Endodermal cell (in vitro differentiated cells): ENCODE measurements around the gene SF3B3. TPM values are rescaled to one million over a fixed set of nuclear protein-coding genes. Genes with fewer than 3 reads are reported as not detected.
A peak's percentile ranks its signal among the peaks of the same experiment; 100 is the strongest.

Experiments used
- DNase-seq: peaks from one replicate; pipeline ENCODE4 v3.0.0-alpha.2; 2017
- H3K27ac ChIP-seq: 2 replicates; pipeline ENCODE4 v1.5.1; 2013; ENCODE audit warnings: mild to moderate bottlenecking, low read depth, low read length, moderate library complexity
- H3K27me3 ChIP-seq: 2 replicates; pipeline ENCODE4 v1.6.1; 2013; ENCODE audit warnings: mild to moderate bottlenecking, low read length, moderate library complexity; ENCODE audit not compliant: insufficient read depth, control insufficient read depth, poor library complexity, severe bottlenecking
- H3K36me3 ChIP-seq: 2 replicates; pipeline ENCODE4 v1.7.0; 2013; ENCODE audit warnings: mild to moderate bottlenecking, low read length, moderate library complexity; ENCODE audit not compliant: control insufficient read depth, insufficient read depth
- H3K4me1 ChIP-seq: one replicate; pipeline ENCODE4 v1.7.0; 2013; ENCODE audit warnings: low read length; ENCODE audit not compliant: control insufficient read depth, insufficient read depth
- H3K4me3 ChIP-seq: 2 replicates; pipeline ENCODE4 v1.5.1; 2013; ENCODE audit warnings: mild to moderate bottlenecking, low read length, moderate library complexity
- H3K9ac ChIP-seq: 2 replicates; pipeline ENCODE4 v1.6.1; 2013; ENCODE audit warnings: mild to moderate bottlenecking, low read length, moderate library complexity; ENCODE audit not compliant: poor library complexity, severe bottlenecking; ENCODE audit errors: extremely low read depth
- H3K9me3 ChIP-seq: 2 replicates; pipeline ENCODE4 v1.6.1; 2013; ENCODE audit warnings: mild to moderate bottlenecking, low read length, moderate library complexity; ENCODE audit not compliant: control insufficient read depth
- H3K27ac Mint-ChIP-seq: 2 replicates; pipeline ENCODE4 v1.8.0; 2020; ENCODE audit warnings: mixed read lengths
- H3K27me3 Mint-ChIP-seq: 2 replicates; pipeline ENCODE4 v1.8.0; 2021; ENCODE audit warnings: mild to moderate bottlenecking, mixed read lengths; ENCODE audit not compliant: insufficient read depth
- H3K36me3 Mint-ChIP-seq: 2 replicates; pipeline ENCODE4 v1.8.0; 2020; ENCODE audit warnings: low read depth, mixed read lengths
- H3K4me1 Mint-ChIP-seq: 2 replicates; pipeline ENCODE4 v1.8.0; 2020; ENCODE audit warnings: mixed read lengths
- H3K4me3 Mint-ChIP-seq: 2 replicates; pipeline ENCODE4 v1.8.0; 2020; ENCODE audit warnings: mild to moderate bottlenecking, moderate library complexity, mixed read lengths
- H3K9me3 Mint-ChIP-seq: 2 replicates; pipeline ENCODE4 v1.8.0; 2020; ENCODE audit warnings: mild to moderate bottlenecking, mixed read lengths
- WGBS, 2 experiments: methylation state at CpG; one replicate each; pipeline versions ENCODE4 v1.1.5 to v1.1.7; 2013; ENCODE audit warnings: missing lambda C conversion rate in 2 of 2, mixed read lengths in 1 of 2; ENCODE audit not compliant: insufficient coverage in 1 of 2, insufficient read length in 1 of 2; 5-methylcytosine and 5-hydroxymethylcytosine counted together
- total RNA-seq, 2 donors: library from RNA; stranded (reverse); fragmentation: NEBNext Ultra II Directional in 1 of 2; extraction: Animal tissue kit (Norgen Biotek cat#: 25700) in 1 of 2; gene quantifications; 2 replicates in 1 of 2; 3 replicates in 1 of 2; pipeline ENCODE4 v1.2.1, GENCODE V29; 2021
- TF ChIP-seq, protein P1 (sequence below): fragments of 200-600 bp; sonication (generic); conservative IDR thresholded peaks from 2 replicates; pipeline ENCODE4 v1.5.0; 2021; ENCODE audit warnings: antibody characterized with exemption, mild to moderate bottlenecking

Gene SF3B3
- total RNA-seq, 2 donors from 2014 or later = 479 to 484 TPM

DNA sequence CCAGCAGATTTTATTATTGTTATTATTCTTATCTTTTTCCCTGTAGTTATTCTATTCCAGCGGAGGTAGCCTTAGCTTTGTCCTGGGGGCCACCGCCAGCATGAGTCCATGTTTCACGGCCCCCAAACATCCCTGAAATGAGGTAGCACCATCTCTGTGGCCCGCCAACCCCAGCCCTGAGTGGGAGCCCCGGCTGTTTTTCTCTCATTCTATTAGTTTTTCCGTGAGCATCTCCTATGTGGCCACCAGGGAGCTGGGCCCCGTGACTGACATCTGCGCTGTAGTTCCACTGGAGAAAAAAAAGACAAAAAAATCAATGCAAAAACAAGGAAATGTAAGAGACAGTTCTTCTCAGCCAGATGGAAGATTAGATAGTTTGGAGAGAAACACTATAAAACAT is 79.2 kb downstream of the SF3B3 start:
- H3K27ac Mint-ChIP-seq = no peak overlapping the region
- Histone ChIP-seq H3K27ac (no peak overlapping the region), H3K4me3 (no peak overlapping the region), H3K4me1 (no peaks in the 10 kb centered on the region), H3K36me3 (no peaks in the 10 kb centered on the region), H3K9ac (no peak overlapping the region), H3K9me3 (no peaks in the 10 kb centered on the region), H3K27me3 (no peaks in the 10 kb centered on the region)
- H3K36me3 Mint-ChIP-seq = no peaks in the 10 kb centered on the region
- DNase-seq = no peak
- H3K4me3 Mint-ChIP-seq = no peak overlapping the region
- 86 to 93% methylated on average over 5 to 8 of the region's 8 CpGs for WGBS, 2 experiments
- peaks cover 29% of the 10 kb centered on the region for H3K27me3 Mint-ChIP-seq
- TF ChIP-seq, protein P1, sequence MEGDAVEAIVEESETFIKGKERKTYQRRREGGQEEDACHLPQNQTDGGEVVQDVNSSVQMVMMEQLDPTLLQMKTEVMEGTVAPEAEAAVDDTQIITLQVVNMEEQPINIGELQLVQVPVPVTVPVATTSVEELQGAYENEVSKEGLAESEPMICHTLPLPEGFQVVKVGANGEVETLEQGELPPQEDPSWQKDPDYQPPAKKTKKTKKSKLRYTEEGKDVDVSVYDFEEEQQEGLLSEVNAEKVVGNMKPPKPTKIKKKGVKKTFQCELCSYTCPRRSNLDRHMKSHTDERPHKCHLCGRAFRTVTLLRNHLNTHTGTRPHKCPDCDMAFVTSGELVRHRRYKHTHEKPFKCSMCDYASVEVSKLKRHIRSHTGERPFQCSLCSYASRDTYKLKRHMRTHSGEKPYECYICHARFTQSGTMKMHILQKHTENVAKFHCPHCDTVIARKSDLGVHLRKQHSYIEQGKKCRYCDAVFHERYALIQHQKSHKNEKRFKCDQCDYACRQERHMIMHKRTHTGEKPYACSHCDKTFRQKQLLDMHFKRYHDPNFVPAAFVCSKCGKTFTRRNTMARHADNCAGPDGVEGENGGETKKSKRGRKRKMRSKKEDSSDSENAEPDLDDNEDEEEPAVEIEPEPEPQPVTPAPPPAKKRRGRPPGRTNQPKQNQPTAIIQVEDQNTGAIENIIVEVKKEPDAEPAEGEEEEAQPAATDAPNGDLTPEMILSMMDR = peak; percentile 43
- H3K4me1 Mint-ChIP-seq = no peaks in the 10 kb centered on the region
- H3K9me3 Mint-ChIP-seq = no peaks in the 10 kb centered on the region

DNA sequence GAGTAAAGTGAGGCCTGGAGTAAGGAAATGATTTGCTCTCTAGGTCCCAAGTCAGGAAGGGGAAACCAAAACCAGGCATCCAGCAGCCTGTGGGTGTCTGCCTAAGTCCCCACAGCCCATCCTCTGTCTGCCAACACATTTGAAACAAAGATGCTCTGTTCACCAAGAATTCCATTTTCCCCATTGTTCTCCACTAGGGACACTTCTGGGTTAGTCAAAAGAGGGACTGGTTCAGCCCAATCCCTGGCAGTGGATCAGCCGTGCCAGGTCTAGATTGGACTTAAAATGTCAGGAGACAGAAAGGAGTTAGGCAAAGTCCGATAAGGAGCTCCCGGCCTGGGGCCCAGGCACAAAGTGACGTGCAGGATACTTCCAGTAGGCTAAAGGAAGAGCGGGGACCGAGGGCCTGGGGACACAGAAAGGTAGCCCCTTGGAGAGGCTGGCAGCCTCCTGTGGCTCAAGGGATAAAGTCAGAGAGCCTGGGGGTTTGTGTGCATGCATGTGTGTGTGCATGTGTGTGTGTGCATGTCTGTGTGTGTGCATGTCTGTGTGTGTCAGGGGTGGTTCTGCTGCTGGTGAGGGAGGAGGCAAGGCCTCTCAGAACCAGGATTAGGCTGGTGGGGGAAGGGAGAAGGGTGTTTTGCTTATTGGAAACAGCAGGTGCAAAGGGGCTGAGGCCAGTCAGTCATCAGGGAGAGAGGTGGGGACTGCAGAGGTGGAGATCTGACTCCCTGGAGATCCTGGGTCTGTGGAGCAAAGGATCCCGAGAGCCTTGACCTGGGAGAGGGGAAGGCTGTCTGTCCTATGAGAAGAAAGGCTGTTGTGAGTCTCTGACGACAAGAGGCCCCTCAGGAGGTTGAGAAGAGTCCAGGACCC is 81.0 kb downstream of the SF3B3 start:
- Mint-ChIP-seq H3K36me3 (no peaks in the 10 kb centered on the region), H3K9me3 (no peaks in the 10 kb centered on the region), H3K4me1 (no peaks in the 10 kb centered on the region), H3K27me3 (peaks cover 27% of the 10 kb centered on the region), H3K4me3 (no peak overlapping the region), H3K27ac (no peak overlapping the region)
- Histone ChIP-seq H3K27me3 (no peaks in the 10 kb centered on the region), H3K4me1 (no peaks in the 10 kb centered on the region), H3K9me3 (no peaks in the 10 kb centered on the region), H3K4me3 (no peak overlapping the region), H3K36me3 (no peaks in the 10 kb centered on the region), H3K27ac (no peak overlapping the region), H3K9ac (no peak overlapping the region)
- peak; percentile 54 for DNase-seq
- TF ChIP-seq, protein P1 = no peak
- 90 to 91% methylated on average over 6 to 8 of the region's 8 CpGs for WGBS, 2 experiments

DNA sequence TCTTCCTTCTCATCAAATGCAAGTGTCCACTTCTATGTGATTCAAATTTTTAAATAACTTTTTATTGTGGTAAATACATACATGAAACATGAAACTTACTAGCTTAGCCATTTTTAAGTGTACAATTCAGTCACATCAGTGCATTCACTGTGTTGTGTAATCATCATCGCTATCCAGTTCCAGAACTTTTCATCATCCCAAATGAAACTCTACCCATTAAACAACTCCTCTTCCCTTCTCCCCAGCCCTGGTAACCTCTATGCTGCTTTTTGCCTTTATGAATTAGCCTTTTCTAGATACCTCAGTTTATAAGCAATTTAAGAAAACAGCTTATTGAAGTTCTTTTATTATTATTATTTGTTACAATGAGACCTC is 81.7 kb downstream of the SF3B3 start:
- TF ChIP-seq, protein P1 = no peak
- H3K4me3 Mint-ChIP-seq = no peak overlapping the region
- H3K27me3 Mint-ChIP-seq = peaks cover 22% of the 10 kb centered on the region
- no peak overlapping the region for H3K9ac ChIP-seq
- H3K36me3 Mint-ChIP-seq = no peaks in the 10 kb centered on the region
- no peaks in the 10 kb centered on the region for H3K36me3 ChIP-seq
- H3K9me3 Mint-ChIP-seq = no peaks in the 10 kb centered on the region
- no peaks in the 10 kb centered on the region for H3K4me1 ChIP-seq
- no peak for DNase-seq
- H3K27ac ChIP-seq = no peak overlapping the region
- no peaks in the 10 kb centered on the region for H3K9me3 ChIP-seq
- H3K4me3 ChIP-seq = no peak overlapping the region
- WGBS, 2 experiments = 90 to 97% methylated on average over 1 of the region's 1 CpG
- peaks cover under 1% of the 10 kb centered on the region for H3K4me1 Mint-ChIP-seq
- no peaks in the 10 kb centered on the region for H3K27me3 ChIP-seq
- no peak overlapping the region for H3K27ac Mint-ChIP-seq
